SH-SY5Y (cell line): ENCODE measurements around the gene FUT9.

ENCODE experiments used
- GATA2 ChIP-seq: IDR thresholded peaks from 2 replicates; pipeline ENCODE4 v1.6.1; 2011; ENCODE audit warnings: mild to moderate bottlenecking, low read depth, low read length
- GATA3 ChIP-seq: IDR thresholded peaks from 2 replicates; pipeline ENCODE4 v1.6.1; 2011; ENCODE audit warnings: low read depth, mild to moderate bottlenecking, low read length, moderate library complexity

GRCh38 chr6:96153775-96154174 lies 138.0 kb downstream of the FUT9 start:
- peak; percentile 61; the same call in 1 of the 2 replicates for TF ChIP-seq GATA2
- peak; percentile 81 for TF ChIP-seq GATA3
